Activated CD4-positive, alpha-beta T cell treated with anti-CD3 and anti-CD28 coated beads, Interleukin-2, Interleukin-6, amounts not matched to agents 100 ng/mL and 50 ng/mL, durations not matched to agents 16 hours and 8 hours (primary cell): ENCODE results near the gene CERS3.
A peak's percentile ranks its signal among the peaks of the same experiment; 100 is the strongest.

Experiments used
- DNase-seq: peaks from one replicate; pipeline ENCODE4 v3.0.0-alpha.2; 2020

The CERS3 gene

DNA sequence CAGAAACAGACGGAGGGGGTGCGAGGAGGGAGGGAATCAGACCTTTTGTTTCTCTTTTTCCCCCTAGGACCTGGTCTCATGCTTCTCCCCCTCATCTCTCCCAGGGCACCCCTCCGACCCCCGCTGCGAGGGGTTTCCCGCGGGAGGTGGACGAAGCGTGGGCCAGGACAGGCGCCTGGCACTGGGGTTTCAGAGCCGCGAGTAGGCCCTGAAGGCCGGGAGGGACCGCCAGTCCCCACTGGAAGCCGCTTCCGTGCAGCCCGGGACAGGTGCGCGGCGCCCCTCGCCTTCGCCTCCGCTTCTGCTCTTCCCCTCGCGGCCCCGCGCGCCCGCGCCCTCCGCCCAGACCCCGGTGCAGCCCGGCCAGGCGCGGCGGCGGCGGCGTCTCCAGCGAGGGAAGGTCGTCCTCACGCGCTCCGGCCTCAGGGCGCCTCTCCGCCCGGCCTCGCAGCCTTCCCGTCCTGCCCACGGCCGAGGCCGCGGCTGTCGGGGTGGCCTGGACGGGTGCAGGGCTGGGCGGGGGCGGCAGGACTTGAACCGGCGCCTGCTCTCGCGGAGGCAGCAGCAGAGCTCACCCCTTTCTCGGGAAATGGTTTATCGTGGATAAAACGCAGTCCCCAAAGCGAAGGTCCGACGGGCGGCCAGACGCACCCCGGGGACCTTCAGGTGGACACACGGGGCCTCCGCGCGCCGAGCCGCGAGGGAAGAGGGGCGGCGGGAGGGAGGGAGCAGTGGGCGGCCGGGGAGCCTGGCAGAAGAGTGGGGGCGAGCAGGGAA, 155.4 kb downstream of the CERS3 start:
- DNase-seq, result no peak

DNA sequence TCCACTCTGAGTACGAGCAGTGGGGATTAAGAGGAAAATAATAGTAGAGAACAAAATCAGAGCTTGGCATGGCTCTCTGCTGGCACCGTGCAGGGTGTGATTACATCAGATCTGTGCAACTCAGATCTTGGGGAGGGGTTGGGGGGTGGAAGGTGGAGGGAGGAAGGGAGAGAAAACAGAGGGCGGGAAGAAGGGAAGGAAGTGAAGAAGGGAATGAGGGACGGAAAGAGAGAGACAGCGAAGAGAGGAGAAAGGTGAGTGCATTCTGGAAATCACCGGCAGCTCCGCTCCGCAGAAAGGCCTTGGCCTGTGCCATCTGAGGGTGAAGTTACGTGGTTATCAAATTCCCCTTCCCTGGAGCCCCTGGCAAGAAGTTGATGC, 156.0 kb downstream of the CERS3 start:
- no peak for DNase-seq

DNA sequence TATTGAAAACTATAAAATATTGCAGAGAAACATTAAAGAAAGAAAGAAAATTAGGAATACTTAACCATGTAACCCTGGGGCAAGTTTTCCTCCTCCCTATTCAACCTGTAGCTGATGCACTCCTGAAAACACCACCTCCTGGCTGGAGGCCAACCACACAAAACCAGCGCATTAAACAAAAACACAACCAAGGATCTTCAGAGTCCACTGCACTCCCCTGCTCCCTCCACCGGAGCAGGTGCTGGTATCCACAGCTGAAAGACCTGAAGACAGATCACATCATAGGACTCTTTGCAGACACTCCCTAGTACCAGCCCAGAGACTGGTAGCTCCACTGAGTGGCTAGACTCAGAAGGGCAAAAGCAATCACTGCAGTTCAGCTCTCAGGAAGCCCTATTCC, 173.4 kb downstream of the CERS3 start:
- no peak for DNase-seq

DNA sequence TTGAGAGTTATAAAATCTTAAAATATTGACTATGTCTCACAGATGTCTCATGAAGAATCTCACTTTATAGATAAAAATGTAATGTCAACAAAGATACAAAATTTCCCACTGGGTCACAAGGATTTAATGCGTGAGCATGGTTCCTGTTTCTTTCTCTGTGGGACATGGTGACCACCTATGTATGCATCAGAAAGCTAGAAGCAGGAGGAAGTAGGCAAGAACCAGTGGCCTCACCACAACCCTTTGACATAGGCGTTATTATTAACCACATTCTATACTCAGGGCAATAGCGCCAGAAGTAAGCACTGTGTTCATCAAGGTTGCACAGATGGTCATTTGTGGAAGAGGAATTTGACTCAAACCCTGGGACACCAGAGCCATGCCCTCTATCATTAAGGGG, 175.3 kb downstream of the CERS3 start:
- no peak for DNase-seq

DNA sequence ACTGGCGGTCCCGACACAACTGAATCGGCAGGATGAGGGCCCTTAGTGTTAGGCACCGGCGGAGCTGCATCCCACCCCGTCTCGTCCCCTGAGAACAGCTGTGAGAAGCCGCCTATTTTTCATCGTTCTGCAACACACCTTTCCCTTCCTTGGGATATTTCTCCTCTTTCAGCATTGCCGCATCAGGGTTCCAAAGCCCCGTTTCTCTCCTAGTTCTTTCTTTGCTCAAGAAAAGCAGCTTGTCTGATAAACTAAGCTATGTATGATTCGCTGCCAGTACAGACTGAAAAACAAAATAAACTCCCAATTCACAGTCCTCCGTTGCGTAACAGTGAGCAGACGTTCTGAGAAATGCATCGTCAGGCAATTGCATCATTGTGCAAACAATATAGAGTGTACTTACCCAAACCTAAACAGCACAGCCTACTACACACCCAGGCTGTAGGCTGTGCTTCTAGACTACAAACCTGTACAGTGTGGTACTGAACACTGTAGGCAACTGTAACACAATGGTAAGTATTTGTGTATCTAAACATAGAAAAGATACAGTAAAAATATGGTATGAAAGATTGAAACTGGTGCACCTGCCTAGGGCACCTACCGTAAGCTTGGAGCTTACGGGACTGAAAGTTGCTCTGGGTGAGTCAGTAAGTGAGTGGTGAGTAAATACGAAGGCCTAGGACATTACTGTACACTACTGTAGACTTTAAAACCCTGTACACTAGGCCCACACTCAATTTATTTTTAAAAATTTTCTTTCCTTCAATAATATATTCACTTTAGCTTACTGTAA, 178.1 kb downstream of the CERS3 start:
- peak; percentile 37 for DNase-seq
